HG03565 (cell line): Measurements from ENCODE around the gene MBNL2.

Experiments used
- ATAC-seq: cut with Tn5 transposase; IDR thresholded peaks from one replicate; pipeline ENCODE4 v1.9.1; 2021; ENCODE audit warnings: mild to moderate bottlenecking, moderate library complexity; ENCODE audit not compliant: unreplicated experiment

MBNL2 gene

DNA sequence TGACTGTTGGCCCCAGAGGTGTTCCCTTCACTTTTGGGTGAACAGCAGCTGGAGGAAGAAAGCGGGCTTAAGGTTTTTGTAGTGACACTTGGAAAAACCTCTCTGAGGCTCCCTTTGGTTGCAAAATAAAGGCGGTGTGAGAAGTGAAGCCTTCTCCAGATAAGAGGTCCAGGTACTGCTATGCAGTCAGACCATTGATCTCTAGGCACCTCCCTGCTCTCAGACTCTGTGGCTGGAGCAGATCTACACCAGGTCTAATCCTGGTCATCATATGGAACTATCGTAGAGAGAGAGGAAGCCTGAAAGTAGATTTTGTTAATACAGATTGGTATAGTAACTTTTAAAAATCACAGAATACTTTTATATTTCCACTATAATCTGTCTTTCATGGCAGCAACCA lies 47.5 kb downstream of the MBNL2 start:
- no peak for ATAC-seq

DNA sequence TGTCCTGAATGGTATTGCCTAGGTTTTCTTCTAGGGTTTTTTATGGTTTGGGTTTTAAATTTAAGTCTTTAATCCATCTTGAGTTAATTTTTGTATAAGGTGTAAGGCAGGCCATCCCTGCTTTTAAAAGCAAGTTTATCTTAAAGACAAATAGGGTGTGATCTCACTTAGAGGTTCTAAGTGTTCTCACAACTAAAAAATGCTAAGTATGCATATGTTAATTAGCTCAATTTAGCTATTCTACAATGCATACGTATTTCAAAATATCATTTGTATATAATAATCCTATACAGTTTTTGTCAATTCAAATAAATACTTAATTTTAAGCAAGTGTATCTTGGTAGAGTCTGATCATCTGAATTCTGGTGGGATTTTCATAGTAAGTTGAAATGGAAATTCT lies 50.4 kb downstream of the MBNL2 start:
- no peak for ATAC-seq

DNA sequence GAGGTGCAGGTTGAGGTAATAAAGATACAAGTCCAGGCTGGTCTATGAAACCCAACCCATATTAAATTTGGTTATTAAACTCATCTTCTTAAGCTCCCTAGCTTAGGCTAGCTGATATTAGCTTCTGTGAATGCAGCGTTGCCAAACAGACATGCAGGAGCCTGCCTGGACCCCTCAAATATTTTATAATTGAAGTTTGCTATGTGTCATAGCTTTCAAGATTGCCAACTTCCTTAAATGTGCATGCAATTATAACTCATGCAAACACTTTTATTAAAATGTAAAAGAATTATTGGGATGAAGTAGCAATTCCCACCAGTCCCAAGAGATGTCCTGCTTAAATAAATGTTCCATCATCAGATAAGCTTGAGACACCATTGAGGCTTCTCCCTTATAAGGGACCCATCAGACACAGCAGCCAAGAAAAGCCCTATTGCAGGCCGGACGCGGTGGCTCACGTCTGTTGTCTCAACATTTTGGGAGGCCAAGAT lies 51.3 kb downstream of the MBNL2 start:
- ATAC-seq = no peak

DNA sequence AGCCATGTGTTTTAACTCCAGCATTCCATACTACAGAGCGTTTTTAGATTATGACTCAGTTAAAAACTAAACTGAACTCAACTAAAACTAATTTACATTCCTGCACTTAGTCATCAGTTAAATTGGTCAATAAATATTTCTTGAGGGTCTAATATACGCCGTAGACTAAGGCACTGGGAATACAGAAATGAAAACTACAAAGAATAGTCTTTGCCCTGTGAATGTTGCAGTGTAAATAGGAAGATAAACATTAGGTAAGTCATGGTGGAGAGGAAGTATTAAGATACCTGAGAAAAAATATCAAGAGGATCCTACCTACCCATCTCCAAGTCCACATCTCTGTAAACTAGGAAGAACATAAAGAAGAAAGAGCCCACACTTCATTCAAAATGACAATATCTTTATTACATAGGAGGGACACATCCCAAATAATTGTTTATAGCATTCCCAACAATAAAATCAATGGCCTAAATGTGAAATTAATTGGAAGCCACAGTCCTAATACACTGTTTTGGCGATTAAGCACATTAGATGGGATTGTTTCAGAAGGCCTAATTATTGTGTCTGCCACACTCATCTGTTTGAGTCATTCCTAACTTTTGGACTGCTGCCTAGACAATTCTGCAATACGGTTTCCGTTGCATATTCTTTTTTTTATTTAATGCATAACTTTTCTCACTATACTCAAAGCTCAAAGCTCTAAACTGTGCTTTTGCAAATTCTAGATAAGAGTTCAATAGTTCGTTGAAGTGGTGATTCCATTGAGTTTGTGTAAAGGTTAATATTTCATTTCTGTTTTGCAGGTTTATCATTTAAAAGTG lies 52.9 kb downstream of the MBNL2 start:
- no peak for ATAC-seq

DNA sequence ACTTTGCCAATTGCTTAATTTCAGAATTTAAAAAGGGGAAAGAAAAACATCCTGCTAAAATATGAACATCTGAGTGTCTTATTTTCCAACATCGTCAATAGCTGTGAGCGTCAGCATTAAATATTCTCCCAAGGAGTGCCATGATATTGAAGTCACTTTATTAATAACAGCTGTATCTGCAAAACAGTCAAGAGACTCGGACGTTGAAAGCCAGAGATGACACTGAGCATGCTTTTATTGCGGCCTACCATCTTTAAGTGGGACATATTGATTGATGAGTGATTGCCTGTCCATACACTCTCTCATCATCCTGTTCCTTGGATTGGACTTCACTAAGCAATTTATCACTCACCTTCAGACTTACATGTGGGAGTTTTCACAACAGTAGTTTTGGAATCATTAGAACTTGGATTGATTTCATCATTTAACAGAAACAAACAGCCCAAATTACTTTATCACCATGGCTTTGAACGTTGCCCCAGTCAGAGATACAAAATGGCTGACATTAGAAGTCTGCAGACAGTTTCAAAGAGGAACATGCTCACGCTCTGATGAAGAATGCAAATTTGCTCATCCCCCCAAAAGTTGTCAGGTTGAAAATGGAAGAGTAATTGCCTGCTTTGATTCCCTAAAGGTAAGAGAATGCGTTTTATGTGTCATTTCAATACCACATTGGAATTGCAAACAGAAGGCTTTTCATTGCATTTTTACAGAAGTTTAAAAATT lies 53.8 kb downstream of the MBNL2 start:
- no peak for ATAC-seq

DNA sequence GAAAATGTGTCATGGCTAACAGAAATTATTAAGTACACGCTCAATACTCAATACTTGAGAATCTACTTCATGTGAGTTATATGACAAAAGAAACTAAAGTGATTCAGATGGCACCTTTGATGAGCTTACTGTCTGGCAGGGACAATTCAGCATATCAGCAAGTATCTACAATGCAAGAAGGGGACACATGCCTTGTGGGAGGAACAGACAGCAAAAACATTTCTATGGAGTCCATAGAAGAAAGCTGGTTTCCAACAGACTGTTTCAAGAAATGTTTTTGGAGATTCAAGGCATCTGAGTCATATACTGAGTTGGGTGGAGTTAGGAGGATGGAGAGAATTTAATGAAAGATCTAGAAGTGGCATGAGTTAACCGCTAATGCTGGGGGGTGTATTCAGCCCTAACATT lies 54.7 kb downstream of the MBNL2 start:
- ATAC-seq = peak; percentile 44

DNA sequence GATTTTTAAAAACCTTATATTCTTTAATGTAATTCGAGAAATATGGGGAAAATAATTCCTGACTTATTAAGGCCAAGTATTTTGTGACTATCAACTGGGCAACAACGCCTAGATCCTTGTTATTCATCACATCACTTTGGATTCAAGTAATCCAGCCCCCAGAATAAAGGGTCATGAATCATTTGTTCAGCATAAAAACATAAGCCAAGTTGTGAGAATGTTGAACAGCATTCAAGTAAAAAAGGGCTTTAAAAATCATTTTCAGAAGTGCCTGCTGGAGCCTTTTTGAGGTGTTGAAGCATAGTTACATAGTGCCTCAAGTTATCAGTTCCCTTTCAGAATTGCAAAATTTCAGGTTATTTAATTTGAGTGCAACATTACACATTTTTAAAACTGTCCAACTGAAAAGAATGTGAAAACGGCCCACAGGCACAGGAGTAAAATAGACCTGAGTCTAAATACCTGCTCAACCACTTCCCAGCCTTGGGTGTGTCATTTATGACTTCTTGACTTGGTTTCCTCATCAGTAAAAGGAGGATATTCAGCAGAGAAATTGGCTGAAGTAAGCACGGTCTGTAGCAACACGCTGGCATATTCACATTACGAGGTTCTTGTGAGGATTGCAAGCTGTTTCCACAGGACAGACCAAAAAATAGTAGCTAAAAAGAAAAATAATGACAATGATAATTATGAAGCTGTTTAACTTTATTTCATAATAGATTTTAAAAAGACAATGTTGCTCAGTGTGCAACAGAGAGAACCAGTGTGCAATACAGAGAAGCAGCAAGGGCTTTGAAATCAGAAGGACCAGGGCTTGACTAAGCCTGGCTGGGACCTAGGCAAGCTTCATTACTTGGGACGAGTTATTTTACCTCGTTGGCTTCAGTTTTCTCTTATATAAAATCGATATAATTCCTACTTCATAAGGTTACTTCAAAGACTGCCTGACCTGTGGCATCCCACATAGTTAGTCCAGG lies 56.6 kb downstream of the MBNL2 start:
- no peak for ATAC-seq

DNA sequence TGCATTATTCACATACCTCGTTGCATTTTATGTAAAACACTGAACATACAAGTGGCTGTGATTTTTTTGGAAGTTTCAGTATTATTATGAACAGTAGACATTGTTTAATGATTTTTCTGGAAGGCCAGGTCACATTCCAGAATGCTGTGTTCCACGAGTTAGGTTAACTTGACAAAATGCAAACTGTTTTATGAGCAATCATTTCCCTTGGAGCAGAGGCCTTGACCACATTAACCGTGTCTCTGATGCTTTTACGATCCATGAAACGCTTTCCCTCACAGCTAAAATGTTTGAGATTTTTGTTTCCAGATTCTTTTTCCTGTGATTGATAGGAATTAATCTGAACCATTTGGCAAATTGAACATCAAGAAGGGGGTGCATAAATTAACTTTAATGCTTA lies 57.8 kb downstream of the MBNL2 start:
- ATAC-seq = no peak

DNA sequence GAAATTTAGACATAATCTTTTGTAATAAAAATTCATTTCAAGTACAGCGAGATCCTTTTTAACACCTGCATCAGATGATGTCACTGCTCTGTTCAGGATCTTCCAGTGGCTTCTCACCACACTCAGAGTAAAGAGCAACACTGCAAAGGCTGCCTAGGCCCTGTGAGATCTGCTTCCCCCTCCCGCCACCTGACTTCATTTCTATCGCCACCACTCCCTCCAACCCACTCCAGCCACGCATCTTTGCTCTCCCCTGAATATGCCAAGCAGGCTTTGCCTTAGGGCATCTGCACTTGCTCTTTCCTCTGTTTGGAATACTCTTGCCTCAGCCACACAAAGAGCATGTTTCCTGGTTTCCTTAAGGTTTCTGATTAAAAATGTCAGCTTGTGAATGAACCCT lies 58.3 kb downstream of the MBNL2 start:
- ATAC-seq = no peak

DNA sequence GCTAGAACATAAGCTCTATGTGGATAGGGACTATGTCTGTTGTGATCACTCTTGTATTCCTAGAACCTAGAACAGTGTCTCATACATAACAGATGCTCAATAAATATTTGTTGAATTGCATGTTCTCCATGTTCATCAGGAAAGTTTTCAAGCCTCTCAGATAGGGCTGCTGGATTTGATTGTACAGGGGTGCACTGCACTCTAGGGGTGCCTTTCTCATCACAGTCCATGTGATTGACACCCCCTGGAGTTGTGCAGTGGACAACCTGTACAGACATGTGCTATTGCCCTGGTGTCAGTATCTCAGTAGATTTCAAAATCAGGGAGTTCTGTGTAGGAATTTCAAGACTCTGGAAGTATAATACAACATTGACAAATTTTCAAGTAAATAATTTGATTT lies 58.9 kb downstream of the MBNL2 start:
- no peak for ATAC-seq

DNA sequence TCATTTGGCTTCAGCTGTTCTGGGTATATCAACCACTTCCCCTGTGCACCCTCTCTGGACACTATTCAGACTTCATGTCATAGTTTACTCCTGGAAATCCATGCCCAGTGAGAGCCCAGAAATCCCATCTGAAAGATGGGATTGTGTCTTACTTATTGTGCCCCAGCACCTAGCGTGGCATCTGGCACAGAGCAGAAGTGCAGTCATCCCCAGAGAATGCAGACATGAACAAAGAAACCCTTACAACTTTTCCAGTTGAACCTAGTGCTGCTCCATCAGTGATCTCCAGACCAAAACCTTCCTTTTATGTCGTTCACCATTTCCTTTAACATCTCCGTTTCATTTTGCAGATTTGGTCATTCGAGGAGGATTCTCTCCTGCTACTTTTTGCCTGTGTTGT lies 60.6 kb downstream of the MBNL2 start:
- no peak for ATAC-seq

DNA sequence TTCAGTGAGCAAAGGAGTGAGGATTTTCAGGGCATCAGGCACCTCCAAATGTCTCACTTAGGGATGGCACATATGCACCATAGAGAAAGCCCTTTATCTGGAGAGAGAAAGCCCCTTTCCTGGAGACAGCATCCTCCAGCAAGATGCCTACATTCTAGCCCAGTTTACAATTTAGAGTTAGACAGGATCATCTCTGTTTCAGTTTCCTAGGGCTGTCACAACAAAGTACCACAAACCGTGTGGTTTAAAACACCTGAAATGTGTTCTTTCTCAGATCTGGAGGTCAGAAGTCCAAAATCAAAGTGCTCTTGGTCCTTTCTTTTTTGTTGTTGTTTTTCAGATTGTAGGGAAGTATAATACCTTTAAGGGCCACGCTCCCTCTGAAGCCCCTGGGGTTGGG lies 61.8 kb downstream of the MBNL2 start:
- no peak for ATAC-seq

DNA sequence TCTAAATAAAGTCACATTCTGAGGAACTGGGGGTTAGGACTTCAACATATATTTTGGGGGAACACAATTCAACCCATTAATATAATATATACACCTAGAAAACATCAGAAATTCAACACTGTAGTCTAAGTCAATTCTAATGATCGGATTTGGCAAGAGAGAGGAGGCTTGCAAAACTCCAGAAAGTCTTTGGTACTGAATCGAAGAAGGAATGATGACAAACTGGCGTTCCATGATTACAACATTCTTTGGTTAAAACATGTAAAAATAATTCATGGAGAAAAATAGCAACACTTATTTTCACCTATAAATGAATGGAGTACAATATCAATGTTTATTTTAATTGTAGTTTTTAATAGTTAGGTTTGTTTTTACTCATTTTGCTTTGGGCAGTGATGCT lies 62.4 kb downstream of the MBNL2 start:
- ATAC-seq = no peak

DNA sequence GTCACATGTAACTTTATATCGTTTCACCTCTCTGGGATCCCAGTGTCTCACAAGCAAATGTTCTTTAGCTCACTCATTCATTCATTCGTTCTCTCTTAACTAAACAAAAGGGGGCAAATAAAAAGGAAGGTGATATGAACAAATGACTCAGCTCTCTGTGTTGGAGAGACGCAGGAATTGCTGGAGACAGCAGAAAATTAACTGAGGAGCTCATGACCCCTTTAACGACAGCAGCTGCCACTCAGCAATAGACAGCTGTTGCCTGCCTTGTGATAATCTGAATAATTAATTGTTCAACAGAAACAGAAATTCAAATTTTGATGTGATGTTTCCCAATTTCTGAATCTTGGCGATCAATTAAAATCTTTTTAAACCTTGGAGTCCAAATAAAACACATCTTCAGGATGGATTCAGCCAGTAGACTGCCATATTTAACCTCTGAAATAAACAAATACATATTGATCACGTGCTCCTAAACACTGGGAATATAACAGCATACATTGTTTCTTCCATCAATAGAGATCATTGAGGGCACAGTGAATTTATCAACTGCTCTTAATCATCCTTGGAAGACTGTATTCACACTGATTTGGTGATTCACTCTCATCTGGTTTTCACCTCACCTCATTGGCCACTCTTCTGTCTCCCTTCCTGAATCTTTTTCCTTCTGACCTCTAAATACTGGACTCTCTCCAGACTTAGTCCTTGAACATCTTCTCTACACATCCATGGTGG lies 63.3 kb downstream of the MBNL2 start:
- no peak for ATAC-seq

DNA sequence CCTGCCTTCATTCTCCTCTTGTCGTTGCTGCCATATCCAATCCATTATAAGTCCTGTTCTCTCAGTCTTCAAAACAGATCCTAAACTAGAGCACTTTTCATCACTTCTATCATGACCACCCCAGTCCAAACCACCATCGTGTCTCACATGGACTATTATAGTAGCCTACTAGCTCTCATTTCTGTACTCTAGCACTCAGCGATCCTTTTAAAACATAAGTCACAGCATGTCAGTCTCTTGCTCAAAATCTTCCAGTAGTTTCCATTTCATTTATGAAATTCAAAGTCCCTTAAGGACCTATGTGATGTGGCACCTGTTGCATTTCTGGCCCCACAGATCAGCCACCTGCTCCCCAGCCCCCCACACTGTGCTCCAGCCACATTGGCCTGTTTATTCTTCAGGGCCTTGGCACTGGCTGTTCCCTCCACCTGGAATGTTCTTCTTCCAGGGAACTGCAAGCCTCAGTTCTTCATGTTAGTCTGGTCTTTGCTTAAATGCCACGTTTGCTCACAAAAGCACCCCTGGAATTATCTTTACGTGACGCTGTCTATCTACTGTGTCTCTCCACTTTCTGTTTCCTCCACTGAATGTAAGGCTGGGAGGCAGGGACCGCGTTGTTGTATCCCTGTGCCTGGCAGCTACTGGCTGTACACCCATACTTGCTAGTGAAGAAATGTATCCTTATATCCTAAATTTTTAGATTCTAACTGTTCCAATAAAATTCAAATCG lies 64.3 kb downstream of the MBNL2 start:
- no peak for ATAC-seq

DNA sequence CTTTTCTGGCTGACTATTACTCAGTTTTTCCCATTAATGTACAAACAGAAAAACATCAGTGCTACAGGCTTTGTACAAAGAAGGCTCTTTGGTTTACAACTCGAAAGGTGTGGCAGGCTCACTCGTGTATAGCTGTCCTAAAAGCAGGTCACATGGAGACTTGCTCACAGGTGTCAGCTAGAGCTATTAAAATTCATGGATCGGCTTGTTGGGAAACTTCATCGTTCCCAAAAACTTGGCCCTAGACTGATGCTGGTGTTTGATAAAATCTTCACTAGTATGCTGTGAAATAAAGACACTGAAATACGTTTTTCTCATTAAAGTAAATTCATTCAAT lies 64.9 kb downstream of the MBNL2 start:
- no peak for ATAC-seq

DNA sequence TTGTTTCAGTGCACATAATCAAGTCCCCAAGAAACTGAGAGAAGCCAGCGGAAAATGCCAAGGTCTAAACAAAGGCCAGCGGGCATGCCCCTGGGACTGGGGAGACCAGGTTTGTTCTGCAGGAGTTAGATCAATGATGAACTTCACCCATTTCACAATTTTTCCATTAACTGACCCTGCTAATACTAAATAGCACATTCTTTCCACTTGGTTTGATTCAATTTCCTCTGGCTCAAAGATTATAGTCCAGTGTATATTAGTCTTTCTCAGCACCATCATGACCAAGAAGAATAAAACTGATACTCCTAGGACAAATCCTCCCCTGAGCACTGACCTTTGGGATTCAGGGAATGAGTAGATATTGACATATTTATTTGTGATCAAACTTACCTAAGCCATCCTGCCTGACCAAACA lies 66.4 kb downstream of the MBNL2 start:
- no peak for ATAC-seq

DNA sequence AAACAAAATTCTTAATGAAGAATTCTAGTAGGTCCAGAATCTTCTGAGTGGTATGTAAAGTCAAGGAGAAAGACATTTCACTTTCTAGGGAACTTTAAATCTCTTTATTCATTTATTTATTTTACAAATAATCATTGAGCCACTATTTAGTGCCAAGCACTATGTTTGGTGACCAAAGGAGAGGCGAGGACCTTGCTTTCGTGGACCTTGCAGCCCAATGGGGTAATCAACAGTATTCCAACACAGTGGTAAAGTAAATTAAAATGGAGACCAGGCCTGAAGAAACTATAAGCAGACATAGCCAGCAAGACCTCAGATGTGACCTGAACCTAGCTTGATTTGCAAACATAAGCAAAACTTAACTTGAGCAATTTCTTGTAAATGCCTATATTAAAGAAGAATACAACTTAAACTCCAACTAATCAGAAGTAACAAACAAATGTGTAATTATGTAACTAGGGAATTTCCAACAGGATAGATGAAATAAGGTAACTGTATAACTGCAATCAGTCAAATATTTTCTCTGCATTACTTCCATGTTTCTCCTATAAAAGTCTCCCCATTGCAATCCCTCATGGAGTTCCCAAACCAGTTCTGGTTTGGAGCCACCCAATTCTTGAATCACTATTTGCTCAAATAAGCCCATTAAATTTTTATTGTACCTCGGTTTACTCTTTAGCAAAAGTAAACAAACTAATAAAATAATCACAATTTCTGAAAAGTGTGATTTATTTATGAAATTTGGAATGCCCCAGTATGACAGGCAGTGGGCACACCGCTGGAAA lies 67.6 kb downstream of the MBNL2 start:
- ATAC-seq = no peak
